Measurements from ENCODE around the gene MTX2. TPM values are rescaled to one million over a fixed set of nuclear protein-coding genes. Genes with fewer than 3 reads are reported as not detected.

The MTX2 gene
- total RNA-seq, 2 donors from 2014 or later = 6.6 to 15.6 TPM

- intact Hi-C loops (cut with DNase I) = no loop called here
- Histone ChIP-seq H3K27me3 (no peaks in the 10 kb centered on the region), H3K4me3 (no peak overlapping the region), H3K36me3 (replicated peaks in 1 of 2; ENCODE audit: insufficient read depth in 1 of 2, low read depth in 2 of 2) (no peaks in the 10 kb centered on the region), H3K9me3 (no peaks in the 10 kb centered on the region), H3K4me1 (peaks cover 7% of the 10 kb centered on the region), H3K27ac (no peak overlapping the region)
- 78 to 81% methylated on average over 4 of the region's 4 CpGs for WGBS, 2 donors
- DNase-seq = no peak
- TF ChIP-seq CTCF (IDR thresholded peaks at IDR 0.05) = no peak
- no peak for TF ChIP-seq POLR2A (IDR thresholded peaks at IDR 0.05)
- no peak for ATAC-seq
These were observed 22.1 kb downstream of the MTX2 start for GRCh38 chr2:176291335-176291734.

DNA sequence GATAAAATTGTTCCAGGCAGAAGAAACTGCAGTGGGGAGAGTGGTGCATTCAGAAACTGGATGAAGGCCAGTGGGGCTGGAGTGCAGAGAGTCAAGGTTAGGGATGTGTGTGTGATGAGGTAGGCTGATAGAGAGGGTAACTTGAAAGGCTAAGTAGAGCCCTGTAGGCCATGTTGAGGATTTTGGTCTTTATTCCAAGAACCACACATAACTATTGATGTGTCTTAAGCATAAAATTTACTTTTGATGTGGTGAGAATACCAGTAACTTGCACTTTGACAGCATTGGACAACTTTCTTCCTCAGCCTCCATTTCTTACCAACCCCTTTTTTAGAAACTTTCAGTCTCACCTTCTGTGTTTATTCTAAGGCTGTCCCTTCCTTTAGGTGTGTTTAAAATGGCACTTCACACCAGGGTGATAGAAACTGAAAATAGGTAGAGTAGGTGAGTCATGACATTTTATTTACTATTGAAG, 22.6 kb downstream of the MTX2 start:
- H3K9me3 ChIP-seq = no peaks in the 10 kb centered on the region
- intact Hi-C loops (cut with DNase I) = no loop called here
- no peak overlapping the region for H3K4me3 ChIP-seq
- DNase-seq (no peak), ATAC-seq (no peak)
- no peaks in the 10 kb centered on the region for H3K36me3 ChIP-seq (replicated peaks in 1 of 2; ENCODE audit: insufficient read depth in 1 of 2, low read depth in 2 of 2)
- no peaks in the 10 kb centered on the region for H3K27me3 ChIP-seq
- H3K4me1 ChIP-seq = peaks cover 7% of the 10 kb centered on the region
- no peak overlapping the region for H3K27ac ChIP-seq
- no peak for TF ChIP-seq CTCF (IDR thresholded peaks at IDR 0.05)
- no peak for TF ChIP-seq POLR2A (IDR thresholded peaks at IDR 0.05)

GRCh38 chr2:176292608-176293007, 23.4 kb downstream of the MTX2 start:
- Histone ChIP-seq H3K4me1 (peaks cover 7% of the 10 kb centered on the region), H3K4me3 (no peak overlapping the region), H3K9me3 (no peaks in the 10 kb centered on the region), H3K27me3 (no peaks in the 10 kb centered on the region), H3K36me3 (replicated peaks in 1 of 2; ENCODE audit: insufficient read depth in 1 of 2, low read depth in 2 of 2) (no peaks in the 10 kb centered on the region), H3K27ac (no peak overlapping the region)
- 94 to 95% methylated on average over 2 of the region's 2 CpGs for WGBS, 2 donors
- ATAC-seq (no peak), DNase-seq (no peak)
- intact Hi-C loops (cut with DNase I) = no loop called here
- TF ChIP-seq CTCF (IDR thresholded peaks at IDR 0.05) (no peak), POLR2A (IDR thresholded peaks at IDR 0.05) (no peak)

DNA sequence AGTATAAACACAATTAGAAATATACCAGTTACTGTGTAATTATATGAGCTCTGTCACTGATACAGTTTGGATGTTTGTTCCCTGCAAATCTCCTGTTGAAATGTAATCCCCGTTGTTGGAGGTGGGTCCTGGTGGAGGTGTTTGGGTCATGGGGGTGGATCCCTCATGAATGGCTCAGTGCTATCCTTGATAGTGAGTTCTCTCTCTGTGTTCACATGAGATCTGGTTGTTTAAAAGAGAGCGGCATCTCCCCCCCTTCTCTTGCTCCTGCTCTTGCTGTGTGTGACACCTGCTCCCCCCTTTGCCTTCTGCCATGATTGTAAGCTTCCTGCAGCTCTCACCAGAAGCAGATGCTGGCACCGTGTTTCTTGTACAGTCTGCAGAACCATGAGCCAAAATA, 24.1 kb downstream of the MTX2 start:
- TF ChIP-seq CTCF (IDR thresholded peaks at IDR 0.05) (no peak), POLR2A (IDR thresholded peaks at IDR 0.05) (no peak)
- H3K4me1 ChIP-seq = peaks cover 7% of the 10 kb centered on the region
- no peak overlapping the region for H3K27ac ChIP-seq
- no peak for ATAC-seq
- no peaks in the 10 kb centered on the region for H3K9me3 ChIP-seq
- DNase-seq = no peak
- no peaks in the 10 kb centered on the region for H3K36me3 ChIP-seq (replicated peaks in 1 of 2; ENCODE audit: insufficient read depth in 1 of 2, low read depth in 2 of 2)
- no peak overlapping the region for H3K4me3 ChIP-seq
- intact Hi-C loops (cut with DNase I) = no loop called here
- WGBS, 2 donors = 65 to 75% methylated on average over 3 of the region's 3 CpGs
- no peaks in the 10 kb centered on the region for H3K27me3 ChIP-seq

GRCh38 chr2:176297067-176297466, 27.8 kb downstream of the MTX2 start:
- H3K4me1 ChIP-seq = peaks cover under 1% of the 10 kb centered on the region
- H3K4me3 ChIP-seq = no peak overlapping the region
- no peaks in the 10 kb centered on the region for H3K27me3 ChIP-seq
- TF ChIP-seq CTCF (IDR thresholded peaks at IDR 0.05) = no peak
- no peak for TF ChIP-seq POLR2A (IDR thresholded peaks at IDR 0.05)
- intact Hi-C loops (cut with DNase I) = no loop called here
- 55 to 60% methylated on average over 3 of the region's 3 CpGs for WGBS, 2 donors
- H3K27ac ChIP-seq = no peak overlapping the region
- H3K9me3 ChIP-seq = no peaks in the 10 kb centered on the region
- no peak for ATAC-seq
- H3K36me3 ChIP-seq (replicated peaks in 1 of 2; ENCODE audit: insufficient read depth in 1 of 2, low read depth in 2 of 2) = no peaks in the 10 kb centered on the region
- DNase-seq = no peak

Data from body of pancreas (tissue), 4 donors.